Epithelial cell of esophagus (primary cell): ENCODE measurements around the gene TM2D3.

Source experiments
- DNase-seq: peaks from one replicate; pipeline ENCODE4 v3.0.0; 2010; ENCODE audit warnings: low read depth
- H3K4me3 ChIP-seq: 2 replicates; pipeline ENCODE4 v1.5.1; 2011; ENCODE audit warnings: mild to moderate bottlenecking, low read length, control low read depth
- TF ChIP-seq, protein P1 (sequence below): IDR thresholded peaks from 2 replicates; pipeline ENCODE4 v1.5.1; 2011; ENCODE audit warnings: low read depth, mild to moderate bottlenecking, low read length, control low read depth, inconsistent platforms; ENCODE audit not compliant: insufficient read depth; ENCODE audit errors: missing control alignments

The TM2D3 gene

DNA sequence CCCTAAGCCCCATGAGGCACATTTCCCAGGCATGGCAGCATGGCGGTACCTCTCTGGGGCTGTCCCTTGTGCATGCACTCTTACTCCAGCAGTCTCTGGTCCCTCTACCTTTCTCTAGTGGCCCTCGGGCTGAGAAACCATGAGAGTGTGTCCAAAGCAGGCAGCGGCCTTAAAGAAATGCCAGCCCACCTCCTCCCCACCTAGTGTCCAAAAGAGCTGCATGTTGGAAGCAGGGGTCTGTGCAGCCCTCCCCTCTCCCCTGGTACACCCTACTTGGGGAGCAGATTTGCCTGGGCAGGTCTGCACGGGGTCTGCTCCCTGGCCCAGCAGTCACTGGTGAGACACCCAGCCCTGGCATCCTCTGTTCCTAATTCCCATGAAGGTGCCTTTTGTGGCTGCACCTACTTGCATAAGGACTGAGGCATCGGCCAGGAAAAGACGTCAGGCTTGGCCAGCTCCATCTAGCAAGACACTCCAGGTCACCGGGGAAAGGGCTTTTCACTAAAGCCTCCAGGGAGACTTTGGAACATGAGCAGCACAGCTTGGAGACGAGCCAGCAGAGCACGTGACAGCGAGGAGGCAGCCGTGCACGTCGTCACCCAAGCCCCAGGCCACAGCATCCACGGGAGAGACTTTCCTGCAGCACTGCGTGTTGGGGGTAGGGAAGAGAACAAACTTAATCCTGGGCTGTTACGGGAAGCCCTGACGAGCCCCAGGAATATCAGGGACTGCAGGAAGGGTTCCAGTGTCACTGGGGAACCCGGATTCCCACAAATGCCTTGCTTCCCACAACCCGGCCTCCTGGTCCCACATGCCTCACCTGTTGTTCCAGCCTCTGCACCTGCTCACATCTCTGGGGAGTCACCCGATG is 38.8 kb downstream of the TM2D3 start:
- DNase-seq: peak; percentile 52
- TF ChIP-seq, protein P1, sequence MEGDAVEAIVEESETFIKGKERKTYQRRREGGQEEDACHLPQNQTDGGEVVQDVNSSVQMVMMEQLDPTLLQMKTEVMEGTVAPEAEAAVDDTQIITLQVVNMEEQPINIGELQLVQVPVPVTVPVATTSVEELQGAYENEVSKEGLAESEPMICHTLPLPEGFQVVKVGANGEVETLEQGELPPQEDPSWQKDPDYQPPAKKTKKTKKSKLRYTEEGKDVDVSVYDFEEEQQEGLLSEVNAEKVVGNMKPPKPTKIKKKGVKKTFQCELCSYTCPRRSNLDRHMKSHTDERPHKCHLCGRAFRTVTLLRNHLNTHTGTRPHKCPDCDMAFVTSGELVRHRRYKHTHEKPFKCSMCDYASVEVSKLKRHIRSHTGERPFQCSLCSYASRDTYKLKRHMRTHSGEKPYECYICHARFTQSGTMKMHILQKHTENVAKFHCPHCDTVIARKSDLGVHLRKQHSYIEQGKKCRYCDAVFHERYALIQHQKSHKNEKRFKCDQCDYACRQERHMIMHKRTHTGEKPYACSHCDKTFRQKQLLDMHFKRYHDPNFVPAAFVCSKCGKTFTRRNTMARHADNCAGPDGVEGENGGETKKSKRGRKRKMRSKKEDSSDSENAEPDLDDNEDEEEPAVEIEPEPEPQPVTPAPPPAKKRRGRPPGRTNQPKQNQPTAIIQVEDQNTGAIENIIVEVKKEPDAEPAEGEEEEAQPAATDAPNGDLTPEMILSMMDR: no peak
- H3K4me3 ChIP-seq: no peak overlapping the region

DNA sequence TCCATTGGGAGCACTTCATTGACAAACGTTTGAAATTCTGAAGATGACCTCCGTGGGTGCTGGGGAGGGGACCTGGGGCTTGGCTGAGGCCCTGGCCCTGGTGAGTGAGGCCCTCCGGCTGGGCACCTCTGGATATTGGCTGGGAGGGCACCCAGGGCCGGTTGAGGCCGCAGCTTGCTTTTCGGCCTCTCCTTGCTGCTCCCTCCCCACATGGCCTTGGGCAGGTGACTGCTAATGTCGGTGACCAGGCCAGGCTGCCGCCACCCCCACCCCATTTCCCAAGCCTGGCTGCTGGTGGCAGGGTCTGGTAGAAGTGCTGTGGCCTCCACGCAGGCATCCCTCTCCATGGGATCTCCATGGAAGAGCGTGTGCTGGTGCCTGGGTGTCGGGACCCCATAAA is 39.5 kb downstream of the TM2D3 start:
- DNase-seq: no peak
- TF ChIP-seq, protein P1: no peak

DNA sequence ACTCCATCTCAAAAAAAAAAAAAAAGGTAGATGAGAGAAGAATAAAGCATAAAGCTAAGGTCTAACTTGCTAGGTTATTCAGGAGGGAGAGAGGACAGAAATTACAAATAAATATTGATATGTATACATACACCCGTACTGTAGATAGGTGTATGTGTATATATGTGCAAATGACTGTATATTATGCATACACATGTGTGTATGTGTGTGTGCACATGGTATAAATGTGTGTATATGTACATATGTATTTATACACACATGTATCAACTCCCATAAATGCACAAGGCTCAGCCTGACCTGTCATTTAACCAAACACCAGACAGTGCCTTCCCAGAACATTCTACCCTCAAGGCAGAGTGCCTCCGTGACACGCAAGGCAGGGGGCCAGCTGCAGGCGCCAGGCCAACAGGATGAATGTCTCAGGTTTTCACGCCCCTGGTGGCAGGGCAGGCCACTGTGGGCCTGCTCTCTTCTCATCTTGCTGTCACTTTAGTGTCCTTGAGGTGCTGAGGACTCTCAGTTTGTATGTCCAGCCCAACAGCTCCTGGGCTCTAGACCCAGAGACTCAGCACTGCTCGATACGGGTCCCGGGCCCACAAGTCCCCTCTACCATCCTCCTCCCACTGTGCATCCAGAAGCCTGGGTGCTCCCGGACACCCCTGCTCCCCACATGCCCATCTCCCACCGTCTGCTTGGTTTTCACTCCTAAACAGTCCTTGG is 40.4 kb downstream of the TM2D3 start:
- H3K4me3 ChIP-seq: no peak overlapping the region
- DNase-seq: no peak
- TF ChIP-seq, protein P1: no peak

More for the DNA sequence above, 39.5 kb downstream of the TM2D3 start:
- no peak overlapping the region for H3K4me3 ChIP-seq

DNA sequence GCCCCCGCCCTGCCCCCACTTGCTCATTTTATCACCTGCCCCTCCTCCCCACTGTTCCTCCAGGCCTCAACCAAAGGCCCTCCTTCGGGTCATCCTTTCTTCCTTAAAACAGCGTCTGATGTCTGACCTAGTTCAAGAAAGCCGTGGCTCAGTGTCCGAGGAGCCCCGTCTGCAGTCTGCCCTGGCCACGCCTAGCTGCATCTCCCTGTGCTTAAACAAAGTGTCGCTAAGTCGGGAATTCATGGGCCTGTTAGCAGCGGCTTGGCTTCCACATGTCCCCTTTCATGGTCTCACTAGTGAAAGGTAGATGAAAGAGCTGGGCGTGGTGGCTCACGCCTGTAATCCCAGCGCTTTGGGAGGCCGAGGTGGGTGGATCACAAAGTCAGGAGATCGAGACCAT is 41.2 kb downstream of the TM2D3 start:
- no peak for DNase-seq
- no peak overlapping the region for H3K4me3 ChIP-seq
- TF ChIP-seq, protein P1: no peak

DNA sequence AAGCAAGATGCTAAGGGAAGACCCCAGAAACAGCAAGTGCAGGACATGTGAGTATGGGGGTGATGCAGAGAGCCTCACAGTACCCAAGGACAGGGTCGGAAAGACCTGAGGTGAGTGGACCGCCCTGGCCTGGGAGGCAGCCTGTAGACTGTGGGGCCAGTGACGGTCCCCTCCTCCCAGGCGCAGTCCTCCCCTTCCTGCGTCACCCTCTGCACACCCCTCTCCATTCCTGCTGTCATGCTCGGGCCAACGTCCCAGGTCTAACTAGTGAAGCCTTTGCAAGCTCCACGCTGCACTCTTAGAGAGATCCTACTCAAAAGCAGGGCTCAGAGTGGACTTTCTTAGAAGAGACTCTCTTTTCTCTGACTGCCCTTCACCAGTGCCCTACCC is 41.6 kb downstream of the TM2D3 start:
- DNase-seq: no peak
- TF ChIP-seq, protein P1: no peak
- H3K4me3 ChIP-seq: no peak overlapping the region

DNA sequence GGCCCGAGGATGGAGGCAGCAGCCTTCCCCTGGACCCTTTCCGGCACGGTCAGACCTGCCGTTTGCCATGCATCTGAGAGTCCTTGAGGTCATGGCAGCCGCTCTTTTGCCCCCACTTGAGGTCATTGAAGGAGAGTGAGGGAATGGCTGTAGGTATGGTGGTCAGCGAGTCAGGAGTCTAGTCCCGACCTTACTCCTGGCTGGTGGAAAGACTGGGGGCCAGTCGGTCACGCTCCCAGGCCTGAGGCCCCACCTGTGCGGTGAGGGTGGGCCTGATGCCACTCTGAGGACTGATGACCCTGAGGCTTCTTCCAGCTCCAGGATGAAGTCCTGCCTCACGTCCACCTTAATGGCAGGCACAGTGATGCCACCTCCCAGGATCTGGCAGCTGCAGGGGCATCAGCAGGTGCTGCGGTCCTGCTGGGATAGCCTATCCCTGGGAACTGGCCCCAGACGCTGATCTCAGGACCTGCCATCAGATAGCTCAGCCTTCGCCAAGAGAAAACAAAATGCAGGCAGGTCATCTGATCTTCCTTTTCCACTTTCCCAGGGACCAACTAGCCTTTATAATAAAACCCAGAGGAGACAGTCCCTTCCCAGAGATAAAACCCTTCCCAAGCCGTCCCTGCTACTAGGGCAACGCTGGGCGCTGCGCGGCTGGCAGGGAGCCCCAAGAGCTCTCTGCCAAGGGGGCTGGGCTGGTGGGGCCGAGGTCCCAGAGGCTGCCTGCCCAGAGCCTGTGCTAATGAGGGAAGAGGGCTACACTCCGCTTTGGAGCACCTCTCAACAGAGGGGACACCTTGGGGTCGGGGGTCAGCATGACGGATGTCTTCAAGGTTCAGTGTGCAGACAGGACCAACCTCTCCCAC is 42.2 kb downstream of the TM2D3 start:
- no peak overlapping the region for H3K4me3 ChIP-seq
- no peak for DNase-seq
- TF ChIP-seq, protein P1: no peak
